Ovary (tissue), 9 donors: Measurements from ENCODE around the gene DTNA. TPM values are rescaled to one million over a fixed set of nuclear protein-coding genes. Genes with fewer than 3 reads are reported as not detected.

ENCODE experiments used
- DNase-seq, 5 donors: peaks; one replicate each; pipeline ENCODE4 v3.0.0-alpha.2; 2019 to 2020
- H3K27ac ChIP-seq, 2 donors: fragments of 200-600 bp; one replicate each; pipeline versions ENCODE4 v1.5.1 to v1.8.0; 2019 to 2022
- H3K27me3 ChIP-seq: fragments of 200-600 bp; one replicate; pipeline ENCODE4 v1.8.0; 2022
- H3K36me3 ChIP-seq: fragments of 200-600 bp; sonication (generic); one replicate; pipeline ENCODE4 v1.5.1; 2019
- H3K4me1 ChIP-seq: one replicate; pipeline ENCODE4 v1.8.1; 2013; ENCODE audit warnings: mild to moderate bottlenecking, moderate library complexity; ENCODE audit not compliant: insufficient read depth
- H3K4me3 ChIP-seq: fragments of 200-600 bp; sonication (generic); one replicate; pipeline ENCODE4 v1.5.1; 2017
- H3K9me3 ChIP-seq, 2 donors: fragments of 200-600 bp in 1 of 2; sonication (generic) in 1 of 2; one replicate each; pipeline versions ENCODE4 v1.5.1 to v1.8.1; 2013 to 2019; ENCODE audit warnings: mild to moderate bottlenecking in 1 of 2, moderate library complexity in 1 of 2
- EP300 ChIP-seq: sonication (generic); formaldehyde crosslinking; IDR thresholded peaks from one replicate; pipeline ENCODE4 v1.6.1; 2017; ENCODE audit warnings: antibody characterized with exemption
- POLR2A ChIP-seq: fragments of 450-650 bp; IDR thresholded peaks from one replicate; pipeline ENCODE4 v1.6.1; 2017; ENCODE audit warnings: antibody characterized with exemption, mild to moderate bottlenecking, moderate library complexity
- WGBS, 3 donors: extraction: QIAGEN DNeasy Blood & Tissue Kit in 1 of 3; methylation state at CpG; one replicate each; pipeline versions ENCODE4 v1.1.5 to v1.1.7; 2013 to 2017; 5-methylcytosine and 5-hydroxymethylcytosine counted together
- intact Hi-C, 4 donors: fragments of 100-400 bp; cut with DNase I; formaldehyde crosslinking; loops; one replicate each; pipeline versions ENCODE4 v1.11.0 to v1.15.1; 2022 to 2023
- polyA plus RNA-seq, 2 donors: library from polyadenylated mRNA; stranded (reverse); fragments of 200-250 nt in 1 of 2; fragments of 350-450 nt in 1 of 2; fragmentation: Illumina TruSeq in 1 of 2; extraction: RNeasy Lipid Tissue Mini Kit (QIAGEN cat#74804) in 1 of 2; gene quantifications; one replicate each; pipeline ENCODE4 v1.2.3, GENCODE V29; 2013 to 2014
- total RNA-seq, 7 donors: library from RNA; depleted of rRNA in 2 of 7; stranded (reverse); fragments of >200 nt in 2 of 7; fragmentation: NEBNext Ultra II Directional in 3 of 7; extraction: Animal tissue kit (Norgen Biotek cat#: 25700) in 3 of 7; gene quantifications; one replicate each; pipeline versions ENCODE4 v1.1.0 to v1.2.4, GENCODE V29; 2016 to 2023
- TF ChIP-seq, protein P1 (sequence below), 3 donors: fragments of 450-650 bp in 2 of 3; fragments of 200-600 bp in 1 of 3; IDR thresholded peaks; one replicate each; pipeline versions ENCODE4 v1.5.1 to v1.8.0; 2016 to 2022; ENCODE audit warnings: antibody characterized with exemption in 3 of 3, mild to moderate bottlenecking in 1 of 3
- donor health status: DM: no; HTN: no; CAD: no; lungs with moderate emphysema.
- donor health status: DM: no; HTN: no; CAD: no.
- donor health status: Bipolar disorder and iron deficiency.
- donor health status: DM: yes; HTN: yes; CAD: no.
- donor health status: DM: no; HTN: no; CAD: no.
- donor health status: DM: yes; HTN: yes; CAD: no.

DTNA gene
- total and polyA plus RNA-seq, 9 donors = 4.3 to 34.2 (median 18.4) TPM

DNA sequence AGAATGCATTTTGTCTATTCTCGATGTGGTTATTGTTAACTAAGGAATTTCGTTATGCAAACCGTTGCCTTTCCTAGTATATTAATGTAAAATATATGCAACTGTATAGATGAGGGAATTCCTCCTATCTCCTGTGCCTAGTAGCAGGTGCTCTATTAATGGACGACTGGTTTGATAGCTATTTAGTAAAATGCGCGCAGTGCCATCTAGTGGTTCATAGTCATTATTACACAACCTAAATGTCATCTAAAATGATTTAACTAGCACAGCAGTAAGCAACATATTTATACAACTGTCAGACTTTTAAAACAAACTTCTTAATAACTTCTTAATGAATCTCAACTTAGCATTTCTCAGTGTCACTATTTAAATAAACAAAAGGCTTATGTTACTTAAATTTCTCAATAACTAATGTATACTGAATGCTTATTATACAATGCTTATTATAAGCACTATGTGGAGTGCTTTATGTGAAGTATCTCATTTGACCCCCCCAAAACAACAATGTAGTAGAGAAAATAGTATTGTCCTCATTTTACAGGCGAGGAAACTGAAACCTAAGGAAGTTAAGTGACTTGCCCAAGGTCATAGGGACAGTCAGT is 77.9 kb downstream of the DTNA start:
- H3K4me1 ChIP-seq = no peaks in the 10 kb centered on the region
- no peak overlapping the region for H3K4me3 ChIP-seq
- TF ChIP-seq, protein P1, sequence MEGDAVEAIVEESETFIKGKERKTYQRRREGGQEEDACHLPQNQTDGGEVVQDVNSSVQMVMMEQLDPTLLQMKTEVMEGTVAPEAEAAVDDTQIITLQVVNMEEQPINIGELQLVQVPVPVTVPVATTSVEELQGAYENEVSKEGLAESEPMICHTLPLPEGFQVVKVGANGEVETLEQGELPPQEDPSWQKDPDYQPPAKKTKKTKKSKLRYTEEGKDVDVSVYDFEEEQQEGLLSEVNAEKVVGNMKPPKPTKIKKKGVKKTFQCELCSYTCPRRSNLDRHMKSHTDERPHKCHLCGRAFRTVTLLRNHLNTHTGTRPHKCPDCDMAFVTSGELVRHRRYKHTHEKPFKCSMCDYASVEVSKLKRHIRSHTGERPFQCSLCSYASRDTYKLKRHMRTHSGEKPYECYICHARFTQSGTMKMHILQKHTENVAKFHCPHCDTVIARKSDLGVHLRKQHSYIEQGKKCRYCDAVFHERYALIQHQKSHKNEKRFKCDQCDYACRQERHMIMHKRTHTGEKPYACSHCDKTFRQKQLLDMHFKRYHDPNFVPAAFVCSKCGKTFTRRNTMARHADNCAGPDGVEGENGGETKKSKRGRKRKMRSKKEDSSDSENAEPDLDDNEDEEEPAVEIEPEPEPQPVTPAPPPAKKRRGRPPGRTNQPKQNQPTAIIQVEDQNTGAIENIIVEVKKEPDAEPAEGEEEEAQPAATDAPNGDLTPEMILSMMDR (IDR thresholded peaks at IDR 0.05) = peak in 2 of 3 donors; percentile 64 to 73
- no peak for TF ChIP-seq EP300
- intact Hi-C loops = loop anchor here in 2 of 4 donors (5.0 to 10.0 kb wide), 2 partner anchors 63 to 126 kb away; no protein-coding TSS in a partner anchor
- 8 to 11% (median 10%) methylated on average over 7 of the region's 7 CpGs for WGBS, 3 donors
- DNase-seq = peak in 2 of 5 donors; percentile 33 to 44
- no peak overlapping the region for H3K27ac ChIP-seq
- no peaks in the 10 kb centered on the region for H3K27me3 ChIP-seq
- no peaks in the 10 kb centered on the region for H3K36me3 ChIP-seq
- no peaks in the 10 kb centered on the region for H3K9me3 ChIP-seq

DNA sequence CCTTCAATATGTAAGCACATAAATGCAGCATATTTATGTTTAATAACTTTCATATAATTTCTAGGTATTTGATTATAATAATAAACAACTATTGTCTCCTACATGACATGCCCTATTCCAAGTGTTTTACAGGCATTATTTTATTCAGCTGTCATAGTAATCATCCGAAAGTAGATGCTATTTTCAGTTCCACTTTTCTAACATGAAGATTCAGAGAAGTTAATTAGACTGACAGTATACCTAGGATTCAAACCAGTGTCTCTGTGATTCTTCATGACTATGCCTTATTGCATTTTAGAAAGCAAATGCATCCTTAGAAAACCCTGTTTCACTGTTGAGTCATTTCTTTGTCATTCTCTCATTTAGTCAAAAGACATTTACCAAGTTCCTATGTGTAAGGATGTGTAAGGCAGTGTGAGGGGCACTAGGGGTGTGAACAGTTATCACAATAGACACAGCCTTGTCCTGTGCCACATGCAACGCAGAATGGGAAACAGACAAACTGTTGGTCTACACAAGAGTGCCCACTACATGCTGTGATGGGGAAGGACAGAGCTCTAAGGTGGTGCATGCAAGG is 79.8 kb downstream of the DTNA start:
- H3K27ac ChIP-seq = no peak overlapping the region
- 87 to 90% (median 89%) methylated on average over 2 of the region's 2 CpGs for WGBS, 3 donors
- no peaks in the 10 kb centered on the region for H3K9me3 ChIP-seq
- TF ChIP-seq EP300 = no peak
- no peak for TF ChIP-seq POLR2A
- TF ChIP-seq, protein P1 (IDR thresholded peaks at IDR 0.05) = no peak
- no peak for DNase-seq
- no peaks in the 10 kb centered on the region for H3K36me3 ChIP-seq
- no peaks in the 10 kb centered on the region for H3K27me3 ChIP-seq
- no peaks in the 10 kb centered on the region for H3K4me1 ChIP-seq
- intact Hi-C loops = loop anchor here in 2 of 4 donors (5.0 to 10.0 kb wide), 2 partner anchors 65 to 128 kb away; no protein-coding TSS in a partner anchor
- no peak overlapping the region for H3K4me3 ChIP-seq

DNA sequence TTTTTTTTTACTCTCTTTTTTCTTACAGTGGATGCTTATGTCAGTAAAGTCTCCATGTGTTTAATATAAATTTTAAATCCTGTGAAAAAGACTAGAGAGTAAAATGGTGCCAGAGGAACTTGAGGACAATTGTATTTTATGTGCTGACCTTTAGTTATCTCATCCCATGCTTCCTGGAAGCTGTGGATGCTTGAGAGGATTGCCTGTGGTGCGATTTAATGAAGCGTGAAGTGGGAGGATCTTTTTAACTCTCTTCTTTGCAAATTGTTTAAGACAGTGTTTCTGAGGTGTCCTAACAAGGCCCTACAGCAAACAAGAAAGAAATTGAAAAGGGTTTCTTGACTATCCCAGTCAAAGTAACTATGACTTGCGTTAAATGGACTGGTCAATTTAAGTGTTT is 84.2 kb downstream of the DTNA start:
- Histone ChIP-seq H3K4me3 (no peak overlapping the region), H3K36me3 (no peaks in the 10 kb centered on the region), H3K27ac (no peak overlapping the region), H3K4me1 (no peaks in the 10 kb centered on the region), H3K27me3 (no peaks in the 10 kb centered on the region), H3K9me3 (no peaks in the 10 kb centered on the region)
- TF ChIP-seq POLR2A (no peak), EP300 (no peak)
- TF ChIP-seq, protein P1 (IDR thresholded peaks at IDR 0.05) = no peak
- intact Hi-C loops = no loop called here
- DNase-seq = no peak
- WGBS, 3 donors = 85 to 87% (median 86%) methylated on average over 3 of the region's 3 CpGs

DNA sequence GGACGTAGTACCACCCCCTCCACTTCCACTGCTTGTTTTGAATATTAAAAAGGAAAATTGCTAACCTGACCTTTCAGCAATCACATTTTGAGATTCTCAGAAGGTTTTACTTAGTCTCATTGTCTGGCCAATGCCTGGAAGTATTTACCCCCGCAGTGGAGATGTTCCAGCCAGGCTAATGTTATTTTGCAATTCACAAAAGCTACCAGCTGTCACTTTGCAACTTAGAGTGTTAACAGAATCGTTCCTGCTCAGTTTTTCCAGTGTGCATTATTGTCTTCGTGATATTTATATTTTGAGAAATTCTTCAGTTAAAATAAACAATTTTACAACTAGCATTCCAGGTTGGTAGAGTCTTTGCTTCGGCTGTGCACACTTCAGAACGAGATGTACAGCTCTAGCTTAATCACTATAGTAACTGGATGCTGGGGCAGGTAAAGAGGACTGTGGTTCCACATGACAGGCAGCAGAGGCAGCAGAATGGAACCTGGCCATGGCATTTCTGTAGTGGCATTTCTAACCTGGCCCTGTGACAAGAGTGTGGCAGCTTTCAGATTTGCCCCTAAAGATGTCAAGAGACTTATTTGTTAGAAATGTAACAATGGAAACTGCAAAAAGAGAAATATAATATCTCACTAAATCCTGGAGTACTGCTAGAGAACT is 85.1 kb downstream of the DTNA start:
- Histone ChIP-seq H3K9me3 (no peaks in the 10 kb centered on the region), H3K4me3 (no peak overlapping the region), H3K36me3 (no peaks in the 10 kb centered on the region), H3K27ac (no peak overlapping the region), H3K4me1 (no peaks in the 10 kb centered on the region), H3K27me3 (no peaks in the 10 kb centered on the region)
- TF ChIP-seq POLR2A = no peak
- TF ChIP-seq EP300 = no peak
- TF ChIP-seq, protein P1 (IDR thresholded peaks at IDR 0.05) = no peak
- 14 to 27% (median 18%) methylated on average over 6 of the region's 6 CpGs for WGBS, 3 donors
- no peak for DNase-seq
- intact Hi-C loops = no loop called here
